Spleen (tissue), 11 donors: ENCODE results near the gene SH3GLB2. TPM values are rescaled to one million over a fixed set of nuclear protein-coding genes. Genes with fewer than 3 reads are reported as not detected.
A peak's percentile ranks its signal among the peaks of the same experiment; 100 is the strongest.

Experiments
- DNase-seq: peaks from one replicate; pipeline ENCODE4 v3.0.0-alpha.2; 2020
- H3K27ac ChIP-seq, 8 donors: fragments of 200-600 bp; sonication (generic) in 7 of 8; 1 replicate in 4 of 8; 2 replicates in 4 of 8; pipeline versions ENCODE4 v1.5.0 to v1.8.0; 2016 to 2021; ENCODE audit warnings: inconsistent platforms in 4 of 8, mild to moderate bottlenecking in 4 of 8, moderate library complexity in 1 of 8
- H3K27me3 ChIP-seq, 7 donors: fragments of 200-600 bp; sonication (generic) in 6 of 7; replicated peaks in 1 of 7; 1 replicate in 4 of 7; 2 replicates in 3 of 7; pipeline versions ENCODE4 v1.5.0 to v1.8.0; 2016 to 2021; ENCODE audit warnings: inconsistent platforms in 3 of 7, mild to moderate bottlenecking in 1 of 7
- H3K36me3 ChIP-seq, 6 donors: fragments of 200-600 bp; sonication (generic) in 5 of 6; 1 replicate in 4 of 6; 2 replicates in 2 of 6; pipeline versions ENCODE4 v1.5.0 to v1.8.0; 2016 to 2021; ENCODE audit warnings: inconsistent platforms in 2 of 6
- H3K4me1 ChIP-seq, 6 donors: fragments of 200-600 bp; sonication (generic) in 5 of 6; 1 replicate in 3 of 6; 2 replicates in 3 of 6; pipeline versions ENCODE4 v1.5.0 to v1.8.0; 2016 to 2021; ENCODE audit warnings: inconsistent platforms in 3 of 6
- H3K4me3 ChIP-seq, 8 donors: fragments of 200-600 bp; sonication (generic) in 7 of 8; 1 replicate in 4 of 8; 2 replicates in 4 of 8; pipeline versions ENCODE4 v1.5.0 to v1.8.0; 2016 to 2021; ENCODE audit warnings: inconsistent platforms in 4 of 8, mild to moderate bottlenecking in 4 of 8, moderate library complexity in 2 of 8
- H3K9me3 ChIP-seq, 8 donors: fragments of 200-600 bp; sonication (generic) in 7 of 8; 1 replicate in 4 of 8; 2 replicates in 4 of 8; pipeline versions ENCODE4 v1.5.0 to v1.8.0; 2016 to 2021; ENCODE audit warnings: inconsistent platforms in 4 of 8
- POLR2A ChIP-seq, 3 donors: fragments of 450-650 bp; IDR thresholded peaks; one replicate each; pipeline ENCODE4 v1.5.1; 2017; ENCODE audit warnings: antibody characterized with exemption in 3 of 3, mild to moderate bottlenecking in 1 of 3
- POLR2AphosphoS5 ChIP-seq, 3 donors: sonication (generic); formaldehyde crosslinking; IDR thresholded peaks; one replicate each; pipeline ENCODE4 v1.5.1; 2017; ENCODE audit warnings: antibody characterized with exemption in 3 of 3
- WGBS, 5 donors: extraction: QIAGEN DNeasy Blood & Tissue Kit in 3 of 5; methylation state at CpG; one replicate each; pipeline versions ENCODE4 v1.1.5 to v1.1.7; 2013 to 2018; 5-methylcytosine and 5-hydroxymethylcytosine counted together
- intact Hi-C: fragments of 100-400 bp; cut with DNase I; formaldehyde crosslinking; loops from one replicate; pipeline ENCODE4 v1.15.0; 2023; ENCODE audit warnings: low total_unique reads
- polyA plus RNA-seq, 3 donors: library from polyadenylated mRNA; stranded (reverse); fragments of 200-250 nt; gene quantifications; one replicate each; pipeline ENCODE4 v1.2.1, GENCODE V29; 2013
- total RNA-seq, 7 donors: library from RNA; depleted of rRNA in 3 of 7; stranded (reverse); fragments of >200 nt in 3 of 7; fragmentation: NEBNext Ultra II Directional in 4 of 7; extraction: Animal tissue kit (Norgen Biotek cat#: 25700) in 4 of 7; gene quantifications; one replicate each; pipeline versions ENCODE4 v1.1.0 to v1.2.1, GENCODE V29; 2016 to 2021
- TF ChIP-seq, protein P1 (sequence below), 11 experiments: fragments of 200-600 bp in 7 of 11; fragments of 450-650 bp in 4 of 11; sonication (generic) in 4 of 11; IDR thresholded peaks in 8 of 11; conservative IDR thresholded peaks in 3 of 11; 1 replicate in 7 of 11; 2 replicates in 4 of 11; pipeline versions ENCODE4 v1.4.0 to v1.8.0; 2016 to 2021; ENCODE audit warnings: antibody characterized with exemption in 11 of 11, inconsistent platforms in 4 of 11, mild to moderate bottlenecking in 1 of 11
- donor health status: healthy with polysubstance abuse.
- donor health status: DM: no; HTN: no; CAD: no; lungs with moderate emphysema.
- donor health status: DM: no; HTN: no; CAD: no.
- donor health status: Bipolar disorder and iron deficiency.
- donor health status: healthy.
- donor health status: DM: no; HTN: no; CAD: no.
- donor health status: DM: yes; HTN: yes; CAD: no.

Gene SH3GLB2
- total and polyA plus RNA-seq, 10 donors: 53.3 to 109 (median 76.5) TPM

DNA sequence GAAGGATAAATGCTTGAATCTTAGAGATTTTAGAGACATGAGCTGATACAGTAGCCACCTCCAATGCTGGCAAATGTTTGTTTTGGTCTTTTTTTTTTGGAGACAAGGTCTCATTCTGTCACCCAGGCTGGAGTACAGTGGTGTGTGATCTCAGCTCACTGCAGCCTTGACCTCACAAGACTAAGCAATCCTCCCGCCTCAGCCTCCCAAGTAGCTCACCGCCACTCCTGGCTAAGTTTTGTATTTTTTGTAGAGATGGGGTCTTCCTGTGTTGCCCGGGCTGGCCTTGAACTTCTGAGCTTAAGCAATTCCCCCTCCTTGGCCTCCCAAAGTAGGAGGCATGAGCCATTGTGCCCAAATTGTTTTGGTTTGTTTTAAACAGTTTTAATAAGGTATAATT, 46.0 kb upstream of the SH3GLB2 start:
- WGBS, 5 donors: 74 to 89% (median 80%) methylated on average over 3 of the region's 3 CpGs
- H3K4me3 ChIP-seq: no peak overlapping the region
- peaks cover under 1 to 39% (median 18%) of the 10 kb centered on the region in 6 donors for H3K4me1 ChIP-seq
- peak overlapping the region in 2 of 8 donors; percentile 27 to 35 for H3K27ac ChIP-seq
- peaks cover 0 to 31% (median 9%) of the 10 kb centered on the region in 6 donors for H3K36me3 ChIP-seq
- no peak for DNase-seq
- TF ChIP-seq POLR2A (IDR thresholded peaks at IDR 0.05): no peak
- no peaks in the 10 kb centered on the region for H3K27me3 ChIP-seq
- intact Hi-C loops: no loop called here
- H3K9me3 ChIP-seq: no peaks in the 10 kb centered on the region

DNA sequence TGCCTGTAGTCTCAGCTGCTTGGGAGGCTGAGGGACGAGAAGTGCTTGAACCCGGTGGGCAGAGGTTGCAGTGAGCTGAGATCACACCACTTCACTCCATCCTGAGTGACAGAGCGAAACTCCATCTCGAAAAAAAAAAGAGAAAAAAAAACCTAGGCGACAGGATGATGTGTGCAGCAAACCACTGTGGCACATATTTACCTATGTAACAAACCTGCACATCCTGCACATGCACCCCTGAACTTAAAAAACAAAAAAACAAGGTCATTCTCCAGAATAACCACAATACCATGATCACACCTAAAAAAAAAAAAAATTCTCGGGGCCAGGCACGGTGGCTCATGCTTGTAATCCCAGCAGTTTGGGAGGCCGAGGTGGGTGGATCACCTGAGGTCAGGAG, 45.3 kb upstream of the SH3GLB2 start:
- H3K27me3 ChIP-seq: no peaks in the 10 kb centered on the region
- 76 to 84% (median 80%) methylated on average over 8 of the region's 8 CpGs for WGBS, 5 donors
- no peaks in the 10 kb centered on the region for H3K9me3 ChIP-seq
- TF ChIP-seq POLR2AphosphoS5 (IDR thresholded peaks at IDR 0.05) (no peak), POLR2A (IDR thresholded peaks at IDR 0.05) (no peak)
- TF ChIP-seq, protein P1, sequence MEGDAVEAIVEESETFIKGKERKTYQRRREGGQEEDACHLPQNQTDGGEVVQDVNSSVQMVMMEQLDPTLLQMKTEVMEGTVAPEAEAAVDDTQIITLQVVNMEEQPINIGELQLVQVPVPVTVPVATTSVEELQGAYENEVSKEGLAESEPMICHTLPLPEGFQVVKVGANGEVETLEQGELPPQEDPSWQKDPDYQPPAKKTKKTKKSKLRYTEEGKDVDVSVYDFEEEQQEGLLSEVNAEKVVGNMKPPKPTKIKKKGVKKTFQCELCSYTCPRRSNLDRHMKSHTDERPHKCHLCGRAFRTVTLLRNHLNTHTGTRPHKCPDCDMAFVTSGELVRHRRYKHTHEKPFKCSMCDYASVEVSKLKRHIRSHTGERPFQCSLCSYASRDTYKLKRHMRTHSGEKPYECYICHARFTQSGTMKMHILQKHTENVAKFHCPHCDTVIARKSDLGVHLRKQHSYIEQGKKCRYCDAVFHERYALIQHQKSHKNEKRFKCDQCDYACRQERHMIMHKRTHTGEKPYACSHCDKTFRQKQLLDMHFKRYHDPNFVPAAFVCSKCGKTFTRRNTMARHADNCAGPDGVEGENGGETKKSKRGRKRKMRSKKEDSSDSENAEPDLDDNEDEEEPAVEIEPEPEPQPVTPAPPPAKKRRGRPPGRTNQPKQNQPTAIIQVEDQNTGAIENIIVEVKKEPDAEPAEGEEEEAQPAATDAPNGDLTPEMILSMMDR (IDR thresholded peaks at IDR 0.05 in 8 of 11, conservative IDR thresholded peaks at IDR 0.05 in 3 of 11): no peak
- H3K4me3 ChIP-seq: no peak overlapping the region
- peak overlapping the region in 2 of 8 donors; percentile 35 to 40 for H3K27ac ChIP-seq
- H3K4me1 ChIP-seq: peaks cover 3 to 45% (median 25%) of the 10 kb centered on the region in 6 donors
- intact Hi-C loops: no loop called here
- no peak for DNase-seq
- peaks cover 0 to 38% (median 13%) of the 10 kb centered on the region in 6 donors for H3K36me3 ChIP-seq

DNA sequence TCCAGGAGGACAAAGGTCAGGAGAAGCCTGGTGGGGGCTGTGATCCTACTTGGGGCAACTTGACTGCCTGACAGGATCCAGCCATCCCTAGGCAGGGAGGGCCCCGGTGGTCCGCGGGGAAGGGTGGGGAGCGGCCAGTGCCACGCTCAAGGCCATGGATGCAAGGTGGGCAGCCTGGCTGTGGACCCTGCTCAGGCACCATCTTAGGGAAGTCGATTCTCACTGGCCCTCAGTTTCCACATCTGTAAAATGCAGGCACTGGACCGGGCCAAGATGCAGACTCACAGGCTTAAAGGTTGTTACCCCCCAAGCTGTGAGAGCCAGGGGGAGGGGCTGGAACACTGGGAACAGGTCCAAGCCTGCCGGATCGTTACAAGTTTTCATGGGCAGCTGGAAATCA, 44.0 kb upstream of the SH3GLB2 start:
- Histone ChIP-seq H3K27ac (peak overlapping the region in 4 of 8 donors; percentile 4 to 91 (median 63)), H3K4me1 (peaks cover 3 to 53% (median 28%) of the 10 kb centered on the region in 6 donors), H3K4me3 (no peak overlapping the region), H3K27me3 (no peaks in the 10 kb centered on the region), H3K36me3 (peaks cover 0 to 50% (median 25%) of the 10 kb centered on the region in 6 donors), H3K9me3 (no peaks in the 10 kb centered on the region)
- DNase-seq: no peak
- intact Hi-C loops: no loop called here
- WGBS, 5 donors: 67 to 80% (median 77%) methylated on average over 9 of the region's 9 CpGs
- TF ChIP-seq POLR2AphosphoS5 (IDR thresholded peaks at IDR 0.05): no peak
- TF ChIP-seq POLR2A (IDR thresholded peaks at IDR 0.05): no peak

DNA sequence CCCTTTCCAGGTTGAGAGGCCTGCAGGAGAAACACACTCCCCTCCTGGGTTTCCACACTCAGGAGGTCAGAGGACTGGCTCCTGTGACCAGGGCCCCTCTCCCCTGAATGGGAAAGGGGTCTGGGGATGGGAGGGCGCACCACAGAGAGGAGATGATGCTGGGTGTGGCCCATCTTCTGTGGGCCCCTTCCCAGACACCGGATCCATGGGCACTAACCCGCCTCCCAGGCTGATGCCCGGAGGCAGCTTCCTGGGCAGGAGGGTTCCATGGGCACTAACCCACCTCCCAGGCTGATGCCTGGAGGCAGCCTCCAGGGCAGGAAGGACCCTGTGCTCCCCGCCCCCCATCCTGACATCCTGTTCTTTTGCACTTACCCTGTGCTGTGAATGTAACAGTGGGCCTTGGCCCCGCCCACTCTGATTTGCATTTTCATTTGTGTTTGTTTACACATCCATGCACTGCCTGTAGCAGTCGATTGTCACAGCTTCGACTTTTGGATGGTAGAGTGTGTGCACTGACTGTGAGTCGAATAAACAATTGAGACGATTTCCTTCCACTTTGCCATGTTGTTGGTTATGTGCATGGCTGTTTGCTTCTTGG, 43.5 kb upstream of the SH3GLB2 start:
- Histone ChIP-seq H3K4me1 (peaks cover 3 to 53% (median 28%) of the 10 kb centered on the region in 6 donors), H3K4me3 (no peak overlapping the region), H3K36me3 (peaks cover 0 to 54% (median 26%) of the 10 kb centered on the region in 6 donors), H3K9me3 (no peaks in the 10 kb centered on the region), H3K27me3 (no peaks in the 10 kb centered on the region), H3K27ac (peak overlapping the region in 4 of 8 donors; percentile 4 to 91 (median 84))
- 56 to 75% (median 61%) methylated on average over 7 to 10 of the region's 10 CpGs for WGBS, 5 donors
- no peak for DNase-seq
- intact Hi-C loops: no loop called here
- TF ChIP-seq POLR2A (IDR thresholded peaks at IDR 0.05): no peak
- TF ChIP-seq, protein P1 (IDR thresholded peaks at IDR 0.05 in 8 of 11, conservative IDR thresholded peaks at IDR 0.05 in 3 of 11): no peak
- peak in 1 of 3 donors; percentile 17 for TF ChIP-seq POLR2AphosphoS5 (IDR thresholded peaks at IDR 0.05)

DNA sequence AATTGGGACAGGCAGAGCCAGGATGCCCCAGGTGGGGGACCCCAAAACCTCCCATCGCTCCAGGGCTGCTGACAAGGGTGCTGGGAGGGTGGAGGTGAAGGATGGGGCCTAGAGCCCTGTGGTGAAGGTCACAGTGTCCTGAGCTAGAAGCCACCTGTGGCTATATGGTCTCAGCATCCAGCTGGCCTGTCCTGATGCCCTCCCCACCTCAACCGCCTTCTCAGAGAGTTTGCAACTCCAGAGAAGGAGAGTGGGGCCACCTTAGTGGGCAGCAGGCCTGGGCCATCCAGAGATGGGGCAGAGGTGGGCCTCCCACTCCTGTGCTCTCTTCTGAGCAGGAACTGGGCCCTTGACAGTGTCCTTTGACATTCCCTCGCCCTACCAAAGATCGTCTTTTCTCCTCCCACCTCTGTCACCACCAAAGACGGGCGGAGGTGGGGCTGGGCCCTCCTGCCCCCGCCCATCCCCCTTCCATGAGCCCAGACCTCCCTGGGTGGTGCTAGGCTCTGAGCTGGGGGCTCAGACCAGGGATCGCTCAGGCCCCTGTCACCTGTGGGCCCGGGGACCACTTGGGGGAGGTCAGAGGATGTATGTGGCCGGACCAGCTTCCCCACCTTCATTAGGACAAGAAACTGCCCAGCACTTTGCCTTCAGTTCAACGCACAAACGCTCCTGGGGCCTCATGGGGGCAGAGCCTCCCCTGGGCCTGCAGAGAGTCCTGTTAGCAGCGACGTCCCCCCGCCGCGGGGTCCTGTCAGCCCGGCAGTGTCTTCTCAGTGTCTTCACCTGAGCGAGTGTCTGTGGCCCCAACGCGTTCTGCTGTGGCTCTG, 42.8 kb upstream of the SH3GLB2 start:
- Histone ChIP-seq H3K27me3 (no peaks in the 10 kb centered on the region), H3K9me3 (no peaks in the 10 kb centered on the region), H3K27ac (peak overlapping the region in 3 of 8 donors; percentile 82 to 91 (median 86)), H3K4me1 (peaks cover 3 to 53% (median 28%) of the 10 kb centered on the region in 6 donors), H3K4me3 (no peak overlapping the region), H3K36me3 (peaks cover 0 to 60% (median 28%) of the 10 kb centered on the region in 6 donors)
- TF ChIP-seq, protein P1 (IDR thresholded peaks at IDR 0.05 in 8 of 11, conservative IDR thresholded peaks at IDR 0.05 in 3 of 11): no peak
- TF ChIP-seq POLR2AphosphoS5 (IDR thresholded peaks at IDR 0.05): peak in 1 of 3 donors; percentile 3
- 75 to 85% (median 80%) methylated on average over 14 to 21 of the region's 21 CpGs for WGBS, 5 donors
- DNase-seq: no peak
- intact Hi-C loops: no loop called here
